SJCRH30 (cell line): Measurements from ENCODE around the gene BCLAF3. TPM values are rescaled to one million over a fixed set of nuclear protein-coding genes. Genes with fewer than 3 reads are reported as not detected.

ENCODE experiments used
- DNase-seq, 2 experiments: peaks; one replicate each; pipeline ENCODE4 v3.0.0-alpha.2; 2015 to 2020
- H3K27ac ChIP-seq: fragments of 250-450 bp; sonication (Bioruptor Pico); 2 replicates; pipeline ENCODE4 v1.5.1; 2020; ENCODE audit warnings: mild to moderate bottlenecking, moderate library complexity
- H3K27me3 ChIP-seq: fragments of 250-450 bp; sonication (Bioruptor Pico); 2 replicates; pipeline ENCODE4 v1.5.1; 2020; ENCODE audit warnings: mild to moderate bottlenecking, moderate library complexity
- H3K36me3 ChIP-seq: fragments of 250-450 bp; sonication (Bioruptor Pico); 2 replicates; pipeline ENCODE4 v1.5.1; 2020; ENCODE audit warnings: mild to moderate bottlenecking, moderate library complexity
- H3K4me1 ChIP-seq: fragments of 250-450 bp; sonication (Bioruptor Pico); 2 replicates; pipeline ENCODE4 v1.5.1; 2020; ENCODE audit warnings: mild to moderate bottlenecking, moderate library complexity
- H3K4me3 ChIP-seq: fragments of 250-450 bp; sonication (Bioruptor Pico); 2 replicates; pipeline ENCODE4 v1.5.1; 2020; ENCODE audit warnings: mild to moderate bottlenecking, moderate library complexity
- H3K9me3 ChIP-seq: fragments of 250-450 bp; sonication (Bioruptor Pico); replicated peaks from 2 replicates; pipeline ENCODE4 v1.5.1; 2020; ENCODE audit warnings: mild to moderate bottlenecking, moderate library complexity
- total RNA-seq: library from RNA; depleted of rRNA; stranded (reverse); fragments of >200 nt; shearing (Covaris generic); gene quantifications from 2 replicates; pipeline ENCODE4 v1.2.3, GENCODE V29; 2014; rRNA removed

The BCLAF3 gene
- total RNA-seq: 4.0 and 4.9 TPM in 2 replicates

DNA sequence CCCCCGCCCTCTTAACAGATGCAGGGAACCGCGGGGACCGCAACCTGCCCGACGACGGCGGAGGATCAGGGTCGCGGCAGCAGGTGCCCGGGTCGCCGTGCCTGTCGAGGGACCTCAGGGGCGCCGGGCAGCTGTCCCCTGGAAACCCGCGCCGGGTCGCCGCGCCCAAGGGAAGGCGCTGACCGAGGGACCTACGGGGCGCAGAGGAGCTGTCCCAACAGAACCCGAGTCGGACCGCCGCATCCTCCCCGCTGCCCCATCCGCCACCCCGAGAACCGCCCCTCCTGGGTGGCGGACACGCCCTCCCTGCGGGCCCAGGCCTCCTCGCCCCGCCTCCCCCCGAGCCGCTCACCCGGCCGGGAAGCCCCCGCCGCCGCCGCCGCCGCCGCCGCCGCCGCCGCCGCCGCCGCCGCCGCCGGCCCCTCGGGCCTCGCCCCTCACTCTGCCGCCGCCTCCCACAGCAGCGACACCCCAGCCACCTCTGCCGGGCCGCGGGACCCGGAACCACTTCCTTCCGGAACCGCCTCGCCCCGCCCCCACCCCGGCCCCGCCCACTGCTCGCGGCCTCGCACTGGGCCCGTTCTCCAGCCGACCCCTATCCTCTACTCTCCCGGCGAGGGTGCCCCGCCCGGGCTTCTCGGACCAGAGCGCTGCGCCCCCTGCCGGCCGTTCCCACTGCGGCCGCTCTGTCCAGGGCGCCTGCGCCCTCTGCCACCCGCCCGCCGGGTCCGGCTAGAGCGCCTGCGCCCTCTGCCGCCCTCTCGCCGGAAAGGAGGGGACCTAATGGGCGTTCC is at the start of gene BCLAF3:
Gene BCLAF3, minus strand, starts transcription at position 506 of the 794 bp plus-strand sequence. CDS start 20,797 bp downstream, outside the sequence.
- peak within 1 kb of the TSS; percentile 85 for H3K4me3 ChIP-seq
- no peaks in the 10 kb centered on the region for H3K27me3 ChIP-seq
- peak; percentile 93 to 94 for DNase-seq
- H3K4me1 ChIP-seq: no peaks in the 10 kb centered on the region
- H3K36me3 ChIP-seq: no peaks in the 10 kb centered on the region
- peak within 1 kb of the TSS; percentile 26; the same call in 1 of the 2 replicates for H3K27ac ChIP-seq
- no peaks in the 10 kb centered on the region for H3K9me3 ChIP-seq

- DNase-seq: no peak
- Histone ChIP-seq H3K36me3 (no peaks in the 10 kb centered on the region), H3K27ac (no peak overlapping the region), H3K4me3 (no peak overlapping the region), H3K9me3 (no peaks in the 10 kb centered on the region), H3K4me1 (no peaks in the 10 kb centered on the region), H3K27me3 (no peaks in the 10 kb centered on the region)
Measured at GRCh38 chrX:20038966-20039365, 48.1 kb upstream of the BCLAF3 start.

GRCh38 chrX:20037186-20037585 is 46.3 kb upstream of the BCLAF3 start:
- H3K4me3 ChIP-seq: no peak overlapping the region
- H3K9me3 ChIP-seq: no peaks in the 10 kb centered on the region
- no peaks in the 10 kb centered on the region for H3K4me1 ChIP-seq
- no peak for DNase-seq
- no peaks in the 10 kb centered on the region for H3K36me3 ChIP-seq
- H3K27ac ChIP-seq: no peak overlapping the region
- no peaks in the 10 kb centered on the region for H3K27me3 ChIP-seq

DNA sequence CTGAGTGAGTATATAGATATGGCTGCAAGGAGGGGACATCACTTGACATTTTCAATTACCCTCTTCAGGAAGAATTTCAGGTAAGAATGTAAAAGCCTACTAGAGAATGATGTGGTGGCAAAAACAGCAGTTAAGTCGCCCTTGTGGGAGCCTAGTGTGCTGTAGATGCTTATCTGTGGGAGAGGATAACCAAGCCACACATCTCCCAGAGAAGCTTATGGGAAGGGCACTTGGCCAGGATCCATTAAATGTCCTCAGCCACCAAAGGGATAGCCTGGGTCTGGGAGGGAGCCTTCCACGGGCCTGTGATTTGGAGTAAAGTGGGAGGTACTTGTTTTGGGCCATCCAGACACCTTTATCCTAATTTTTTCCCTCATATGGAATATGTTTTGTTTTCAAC is 41.3 kb upstream of the BCLAF3 start:
- H3K36me3 ChIP-seq: no peaks in the 10 kb centered on the region
- no peak overlapping the region for H3K27ac ChIP-seq
- DNase-seq: no peak
- no peaks in the 10 kb centered on the region for H3K27me3 ChIP-seq
- no peaks in the 10 kb centered on the region for H3K4me1 ChIP-seq
- H3K4me3 ChIP-seq: no peak overlapping the region
- no peaks in the 10 kb centered on the region for H3K9me3 ChIP-seq

DNA sequence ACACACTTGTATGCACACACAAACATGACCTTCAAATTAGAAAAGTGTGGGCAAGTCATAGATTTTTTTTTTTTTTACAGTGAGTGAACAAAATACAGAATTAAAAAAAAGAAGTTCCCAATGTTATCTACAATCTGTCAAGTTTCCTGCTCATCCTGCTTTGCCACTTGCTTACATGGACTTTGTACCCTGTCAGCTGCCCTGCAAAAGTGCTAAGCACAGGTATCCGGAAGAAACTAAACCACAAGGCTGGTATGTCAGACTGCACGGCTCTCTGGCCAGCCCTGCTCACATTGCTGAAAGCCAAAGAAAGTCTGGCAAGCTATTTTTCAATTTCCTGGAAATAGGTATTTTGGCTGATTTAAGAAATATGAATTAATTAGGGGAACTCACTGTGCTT is 38.9 kb upstream of the BCLAF3 start:
- Histone ChIP-seq H3K36me3 (no peaks in the 10 kb centered on the region), H3K4me1 (no peaks in the 10 kb centered on the region)

GRCh38 chrX:20028588-20028987 is 37.7 kb upstream of the BCLAF3 start:
- Histone ChIP-seq H3K9me3 (no peaks in the 10 kb centered on the region), H3K4me1 (no peaks in the 10 kb centered on the region), H3K27me3 (no peaks in the 10 kb centered on the region), H3K36me3 (no peaks in the 10 kb centered on the region), H3K4me3 (no peak overlapping the region), H3K27ac (no peak overlapping the region)
- no peak for DNase-seq

More for the DNA sequence above, 38.9 kb upstream of the BCLAF3 start:
- Histone ChIP-seq H3K4me3 (no peak overlapping the region), H3K27ac (no peak overlapping the region), H3K9me3 (no peaks in the 10 kb centered on the region), H3K27me3 (no peaks in the 10 kb centered on the region)
- no peak for DNase-seq

DNA sequence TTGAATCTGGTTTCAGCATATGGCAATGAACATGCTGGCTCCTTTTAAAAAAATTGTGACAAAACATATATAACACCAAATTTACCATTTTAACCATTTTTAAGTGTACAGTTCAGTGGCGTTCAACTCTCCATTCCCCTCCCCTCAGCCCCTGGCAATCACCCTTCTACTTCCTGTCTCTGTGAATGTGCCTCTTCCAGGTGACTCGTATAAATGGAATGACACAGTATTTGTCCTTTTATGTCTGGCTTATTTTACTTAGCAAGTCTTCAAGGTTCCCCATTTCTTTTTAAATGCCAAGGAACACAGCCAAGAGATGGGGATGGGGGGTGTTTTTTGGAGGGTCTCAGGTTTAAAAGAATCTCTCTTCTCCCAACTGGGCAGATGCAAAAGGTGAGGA is 35.4 kb upstream of the BCLAF3 start:
- no peaks in the 10 kb centered on the region for H3K36me3 ChIP-seq
- no peaks in the 10 kb centered on the region for H3K9me3 ChIP-seq
- H3K27ac ChIP-seq: no peak overlapping the region
- no peaks in the 10 kb centered on the region for H3K4me1 ChIP-seq
- DNase-seq: no peak
- H3K27me3 ChIP-seq: no peaks in the 10 kb centered on the region
- no peak overlapping the region for H3K4me3 ChIP-seq

DNA sequence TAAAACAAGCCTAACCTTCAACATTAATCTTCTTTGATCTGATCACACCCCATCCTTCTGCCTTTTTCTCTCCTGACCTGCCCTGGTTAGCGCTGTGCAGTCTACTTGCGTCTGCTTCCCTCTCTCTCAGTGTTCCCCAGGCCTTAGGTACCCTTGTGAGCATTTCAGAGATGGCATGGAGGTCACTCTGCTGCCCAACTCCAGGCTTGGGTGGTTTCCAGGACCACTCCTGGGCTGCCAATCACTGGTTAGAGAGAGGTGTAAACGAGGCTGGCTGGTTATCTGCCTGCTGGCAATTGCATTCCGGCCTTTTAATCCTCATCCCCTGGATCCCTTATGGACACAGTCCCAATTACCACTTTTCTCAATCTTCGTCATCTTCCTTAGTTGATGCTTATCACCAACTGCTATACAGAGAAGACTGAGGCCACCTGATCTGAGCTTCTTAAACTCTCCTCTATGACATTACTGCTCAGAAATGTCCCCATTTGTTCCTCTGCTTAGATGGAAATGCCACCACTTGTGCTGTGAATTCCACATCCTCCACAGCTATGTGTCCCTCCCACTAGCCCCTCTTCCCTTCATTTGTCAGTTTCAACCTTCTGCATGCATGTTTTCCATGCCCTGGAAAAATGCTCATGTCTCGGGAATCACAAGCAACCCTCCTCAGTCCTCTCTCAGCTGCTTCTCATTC is 29.0 kb upstream of the BCLAF3 start:
- no peak for DNase-seq
- Histone ChIP-seq H3K36me3 (no peaks in the 10 kb centered on the region), H3K27ac (no peak overlapping the region), H3K4me3 (no peak overlapping the region), H3K9me3 (0 out of 2 replicates have a peak, but pooled peaks cover 3% of the 10 kb centered on the region), H3K4me1 (no peaks in the 10 kb centered on the region), H3K27me3 (no peaks in the 10 kb centered on the region)

DNA sequence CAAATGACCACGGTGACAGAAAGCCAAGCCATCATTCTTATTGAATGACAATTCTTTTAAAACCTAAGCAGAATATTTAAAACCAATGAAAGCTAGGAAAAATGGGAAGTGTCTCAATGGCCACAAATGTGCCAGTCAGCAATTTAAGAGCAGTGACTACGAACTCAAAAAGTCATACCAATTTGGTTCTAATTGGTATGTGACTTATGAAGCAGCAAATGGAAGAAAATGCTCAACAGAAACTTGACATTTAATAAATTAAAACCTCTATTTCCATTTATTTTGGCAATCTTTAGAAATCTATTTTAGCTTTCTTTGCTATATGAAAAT is 25.7 kb upstream of the BCLAF3 start:
- no peak for DNase-seq
- Histone ChIP-seq H3K27me3 (no peaks in the 10 kb centered on the region), H3K27ac (no peak overlapping the region), H3K4me3 (no peak overlapping the region), H3K9me3 (0 out of 2 replicates have a peak, but pooled peaks cover 3% of the 10 kb centered on the region), H3K4me1 (no peaks in the 10 kb centered on the region), H3K36me3 (no peaks in the 10 kb centered on the region)

DNA sequence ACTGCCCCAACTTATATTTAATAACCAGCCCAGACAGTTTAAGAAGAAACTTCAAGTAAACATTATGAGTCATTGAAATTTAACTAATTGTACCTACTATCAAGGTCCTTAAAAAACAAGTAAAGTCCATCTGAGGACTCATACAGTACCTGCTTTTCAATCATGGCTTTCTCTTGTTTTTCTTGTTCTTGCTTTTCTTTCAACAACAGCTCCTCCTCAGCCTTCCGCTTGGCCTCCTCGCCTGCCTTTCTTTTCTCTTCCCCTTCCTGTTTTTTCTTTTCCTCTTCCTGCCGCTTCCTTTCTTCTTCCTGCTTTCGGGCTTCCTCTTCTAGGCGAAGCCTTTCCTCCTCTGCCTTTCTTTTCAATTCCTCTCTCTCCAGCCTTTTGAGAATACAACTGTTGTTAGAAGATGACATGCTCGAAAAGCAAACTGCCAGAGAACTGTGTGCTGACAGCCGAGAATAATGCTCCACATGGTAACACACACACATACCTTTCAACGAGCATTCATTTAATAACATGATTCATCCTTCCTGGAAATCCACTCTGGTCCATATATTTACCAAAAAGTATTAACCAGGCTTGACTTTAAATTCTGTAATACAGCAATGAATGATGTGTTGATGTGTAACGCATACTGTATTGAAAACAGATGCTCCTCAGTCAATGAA is 25.2 kb upstream of the BCLAF3 start:
- Histone ChIP-seq H3K4me1 (no peaks in the 10 kb centered on the region), H3K27me3 (no peaks in the 10 kb centered on the region), H3K36me3 (no peaks in the 10 kb centered on the region), H3K4me3 (no peak overlapping the region), H3K9me3 (0 out of 2 replicates have a peak, but pooled peaks cover 3% of the 10 kb centered on the region), H3K27ac (no peak overlapping the region)
- DNase-seq: no peak

- Histone ChIP-seq H3K9me3 (0 out of 2 replicates have a peak, but pooled peaks cover 3% of the 10 kb centered on the region), H3K4me3 (no peak overlapping the region), H3K36me3 (no peaks in the 10 kb centered on the region), H3K27ac (no peak overlapping the region), H3K4me1 (no peaks in the 10 kb centered on the region), H3K27me3 (no peaks in the 10 kb centered on the region)
- DNase-seq: no peak
Measured at GRCh38 chrX:20015422-20015821, 24.6 kb upstream of the BCLAF3 start.

GRCh38 chrX:20011608-20012007 is 20.7 kb upstream of the BCLAF3 start:
- Histone ChIP-seq H3K27me3 (no peaks in the 10 kb centered on the region), H3K27ac (no peak overlapping the region), H3K9me3 (0 out of 2 replicates have a peak, but pooled peaks cover 3% of the 10 kb centered on the region), H3K36me3 (no peaks in the 10 kb centered on the region), H3K4me3 (no peak overlapping the region), H3K4me1 (no peaks in the 10 kb centered on the region)
- DNase-seq: no peak

GRCh38 chrX:20007962-20008622 is 17.2 kb upstream of the BCLAF3 start:
- H3K4me3 ChIP-seq: no peak overlapping the region
- no peak for DNase-seq
- no peaks in the 10 kb centered on the region for H3K27me3 ChIP-seq
- no peaks in the 10 kb centered on the region for H3K36me3 ChIP-seq
- H3K4me1 ChIP-seq: no peaks in the 10 kb centered on the region
- no peak overlapping the region for H3K27ac ChIP-seq
- H3K9me3 ChIP-seq: no peaks in the 10 kb centered on the region

GRCh38 chrX:20005883-20006282 is 15.0 kb upstream of the BCLAF3 start:
- Histone ChIP-seq H3K4me1 (no peaks in the 10 kb centered on the region), H3K4me3 (no peak overlapping the region), H3K9me3 (no peaks in the 10 kb centered on the region), H3K36me3 (no peaks in the 10 kb centered on the region), H3K27ac (no peak overlapping the region), H3K27me3 (no peaks in the 10 kb centered on the region)
- DNase-seq: no peak

GRCh38 chrX:20001588-20001987 is 10.7 kb upstream of the BCLAF3 start:
- no peak overlapping the region for H3K4me3 ChIP-seq
- H3K9me3 ChIP-seq: no peaks in the 10 kb centered on the region
- no peak for DNase-seq
- H3K27me3 ChIP-seq: no peaks in the 10 kb centered on the region
- H3K27ac ChIP-seq: no peak overlapping the region
- no peaks in the 10 kb centered on the region for H3K36me3 ChIP-seq
- H3K4me1 ChIP-seq: no peaks in the 10 kb centered on the region
